Measurements from ENCODE around the gene DLGAP4.

DLGAP4 gene

GRCh38 chr20:36305602-36306551 is at the start of gene DLGAP4:
Gene DLGAP4 (plus strand): TSS chr20:36306339. CDS start chr20:36431718, 125,379 bp downstream.
- Mint-ChIP-seq H3K27me3 (peaks cover 66% of the 10 kb centered on the region), H3K36me3 (ENCODE audit: low read depth) (no peaks in the 10 kb centered on the region), H3K27ac (no peak within 1 kb of the TSS), H3K4me3 (peak within 1 kb of the TSS; percentile 57), H3K4me1 (ENCODE audit: low read depth) (peaks cover 3% of the 10 kb centered on the region), H3K9me3 (no peaks in the 10 kb centered on the region)

- Mint-ChIP-seq H3K27ac (no peak overlapping the region), H3K4me3 (no peak overlapping the region), H3K4me1 (ENCODE audit: low read depth) (no peaks in the 10 kb centered on the region), H3K9me3 (no peaks in the 10 kb centered on the region), H3K27me3 (no peaks in the 10 kb centered on the region), H3K36me3 (ENCODE audit: low read depth) (peaks cover 27% of the 10 kb centered on the region)
Measured at GRCh38 chr20:36259177-36260061, 46.7 kb upstream of the DLGAP4 start.

- Mint-ChIP-seq H3K4me1 (ENCODE audit: low read depth) (no peaks in the 10 kb centered on the region), H3K36me3 (ENCODE audit: low read depth) (peaks cover 20% of the 10 kb centered on the region), H3K27ac (no peak overlapping the region), H3K4me3 (no peak overlapping the region), H3K9me3 (no peaks in the 10 kb centered on the region), H3K27me3 (no peaks in the 10 kb centered on the region)
Measured at GRCh38 chr20:36260316-36260715, 45.8 kb upstream of the DLGAP4 start.

GRCh38 chr20:36261389-36262105 is 44.6 kb upstream of the DLGAP4 start:
- Mint-ChIP-seq H3K27me3 (no peaks in the 10 kb centered on the region), H3K36me3 (ENCODE audit: low read depth) (peaks cover 8% of the 10 kb centered on the region), H3K4me1 (ENCODE audit: low read depth) (no peaks in the 10 kb centered on the region), H3K27ac (no peak overlapping the region), H3K9me3 (no peaks in the 10 kb centered on the region), H3K4me3 (no peak overlapping the region)

- Mint-ChIP-seq H3K36me3 (ENCODE audit: low read depth) (no peaks in the 10 kb centered on the region), H3K4me1 (ENCODE audit: low read depth) (no peaks in the 10 kb centered on the region), H3K27me3 (no peaks in the 10 kb centered on the region), H3K27ac (no peak overlapping the region), H3K4me3 (no peak overlapping the region), H3K9me3 (no peaks in the 10 kb centered on the region)
Measured at GRCh38 chr20:36262440-36262839, 43.7 kb upstream of the DLGAP4 start.

GRCh38 chr20:36264426-36265246 is 41.5 kb upstream of the DLGAP4 start:
- no peak overlapping the region for H3K27ac Mint-ChIP-seq
- H3K4me1 Mint-ChIP-seq (ENCODE audit: low read depth) = no peaks in the 10 kb centered on the region
- no peaks in the 10 kb centered on the region for H3K36me3 Mint-ChIP-seq (ENCODE audit: low read depth)
- no peaks in the 10 kb centered on the region for H3K9me3 Mint-ChIP-seq
- H3K4me3 Mint-ChIP-seq = no peak overlapping the region
- H3K27me3 Mint-ChIP-seq = no peaks in the 10 kb centered on the region

- no peak overlapping the region for H3K4me3 Mint-ChIP-seq
Measured at GRCh38 chr20:36266189-36266588, 40.0 kb upstream of the DLGAP4 start.

GRCh38 chr20:36267605-36268381 is 38.3 kb upstream of the DLGAP4 start:
- H3K4me1 Mint-ChIP-seq (ENCODE audit: low read depth) = no peaks in the 10 kb centered on the region
- no peak overlapping the region for H3K27ac Mint-ChIP-seq
- no peaks in the 10 kb centered on the region for H3K27me3 Mint-ChIP-seq
- no peak overlapping the region for H3K4me3 Mint-ChIP-seq
- no peaks in the 10 kb centered on the region for H3K9me3 Mint-ChIP-seq
- H3K36me3 Mint-ChIP-seq (ENCODE audit: low read depth) = no peaks in the 10 kb centered on the region

More at GRCh38 chr20:36266189-36266588, 40.0 kb upstream of the DLGAP4 start:
- Mint-ChIP-seq H3K27ac (no peak overlapping the region), H3K9me3 (no peaks in the 10 kb centered on the region), H3K27me3 (no peaks in the 10 kb centered on the region), H3K36me3 (ENCODE audit: low read depth) (no peaks in the 10 kb centered on the region), H3K4me1 (ENCODE audit: low read depth) (no peaks in the 10 kb centered on the region)

- H3K4me1 Mint-ChIP-seq (ENCODE audit: low read depth) = no peaks in the 10 kb centered on the region
- H3K27ac Mint-ChIP-seq = no peak overlapping the region
- peaks cover 3% of the 10 kb centered on the region for H3K27me3 Mint-ChIP-seq
- no peak overlapping the region for H3K4me3 Mint-ChIP-seq
- H3K9me3 Mint-ChIP-seq = no peaks in the 10 kb centered on the region
- no peaks in the 10 kb centered on the region for H3K36me3 Mint-ChIP-seq (ENCODE audit: low read depth)
Measured at GRCh38 chr20:36268440-36269342, 37.4 kb upstream of the DLGAP4 start.

- H3K36me3 Mint-ChIP-seq (ENCODE audit: low read depth) = no peaks in the 10 kb centered on the region
- H3K27ac Mint-ChIP-seq = no peak overlapping the region
- H3K4me3 Mint-ChIP-seq = no peak overlapping the region
- H3K4me1 Mint-ChIP-seq (ENCODE audit: low read depth) = no peaks in the 10 kb centered on the region
- H3K27me3 Mint-ChIP-seq = peaks cover 7% of the 10 kb centered on the region
- no peaks in the 10 kb centered on the region for H3K9me3 Mint-ChIP-seq
Measured at GRCh38 chr20:36269507-36269906, 36.6 kb upstream of the DLGAP4 start.

- Mint-ChIP-seq H3K4me1 (ENCODE audit: low read depth) (no peaks in the 10 kb centered on the region), H3K36me3 (ENCODE audit: low read depth) (no peaks in the 10 kb centered on the region)
Measured at GRCh38 chr20:36270744-36271638, 35.1 kb upstream of the DLGAP4 start.

More at GRCh38 chr20:36270744-36271638, 35.1 kb upstream of the DLGAP4 start:
- Mint-ChIP-seq H3K27me3 (peaks cover 7% of the 10 kb centered on the region), H3K27ac (no peak overlapping the region), H3K9me3 (no peaks in the 10 kb centered on the region), H3K4me3 (no peak overlapping the region)

Measured in stimulated activated naive CD8-positive, alpha-beta T cell treated with anti-CD3 and anti-CD28 coated beads, Interleukin-15, Interleukin-2, amounts not matched to agents 100 ng/mL and 50 ng/mL, for 24 hours (primary cell).